ENCODE data around the gene SLC47A1. TPM values are rescaled to one million over a fixed set of nuclear protein-coding genes. Genes with fewer than 3 reads are reported as not detected.

The SLC47A1 gene
- total and polyA plus RNA-seq, 10 of the 15 experiments (the other 5 are each of a cell fraction or from before 2014, with no cell fraction given), result 0.41 TPM; not detected in 9

DNA sequence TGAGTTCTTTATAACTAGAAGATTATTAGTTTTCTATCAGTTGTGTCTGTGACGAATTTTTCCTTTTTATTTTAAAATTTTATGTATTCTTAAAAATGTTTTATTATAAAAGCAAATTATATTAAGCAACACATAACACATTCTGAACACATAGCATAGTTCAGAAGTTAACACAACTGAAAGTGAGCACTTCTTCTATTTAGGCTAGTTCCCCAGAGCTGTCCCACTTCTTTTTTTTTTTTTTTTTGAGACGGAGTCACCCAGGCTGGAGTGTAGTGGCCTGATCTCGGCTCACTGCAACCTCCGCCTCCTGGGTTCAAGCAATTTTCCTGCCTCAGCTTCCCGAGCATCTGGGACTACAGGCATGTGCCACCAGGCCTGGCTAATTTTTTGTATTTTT is 77.2 kb downstream of the SLC47A1 start:
- ChIA-PET POLR2A (no interaction called here), CTCF (interaction anchor here (1.0 kb wide), 1 partner anchor 11 kb away, joined by 3 read pairs; no protein-coding TSS in a partner anchor), RAD21 (ENCODE audit: unreplicated experiment) (no interaction called here), SMC1A (ENCODE audit: uncharacterized antibody, unreplicated experiment) (interaction anchor here (1.2 kb wide), 1 partner anchor 32 kb away, joined by 4 read pairs; no protein-coding TSS in a partner anchor)
- 0% methylated on average over 2 of the region's 5 CpGs for WGBS (ENCODE audit: insufficient coverage, insufficient replicate concordance, low lambda C conversion rate, missing lambda C conversion rate)
- no peak for FAIRE-seq
- H3K79me2 ChIP-seq (ENCODE audit: control insufficient read depth, insufficient read depth, low read length), result no peaks in the 10 kb centered on the region
- H2AFZ ChIP-seq (ENCODE audit: control insufficient read depth, low read depth, low read length), result no peak overlapping the region
- no peak overlapping the region for H3K4me2 ChIP-seq (ENCODE audit: control insufficient read depth, insufficient read depth)
- TF ChIP-seq, protein P1, sequence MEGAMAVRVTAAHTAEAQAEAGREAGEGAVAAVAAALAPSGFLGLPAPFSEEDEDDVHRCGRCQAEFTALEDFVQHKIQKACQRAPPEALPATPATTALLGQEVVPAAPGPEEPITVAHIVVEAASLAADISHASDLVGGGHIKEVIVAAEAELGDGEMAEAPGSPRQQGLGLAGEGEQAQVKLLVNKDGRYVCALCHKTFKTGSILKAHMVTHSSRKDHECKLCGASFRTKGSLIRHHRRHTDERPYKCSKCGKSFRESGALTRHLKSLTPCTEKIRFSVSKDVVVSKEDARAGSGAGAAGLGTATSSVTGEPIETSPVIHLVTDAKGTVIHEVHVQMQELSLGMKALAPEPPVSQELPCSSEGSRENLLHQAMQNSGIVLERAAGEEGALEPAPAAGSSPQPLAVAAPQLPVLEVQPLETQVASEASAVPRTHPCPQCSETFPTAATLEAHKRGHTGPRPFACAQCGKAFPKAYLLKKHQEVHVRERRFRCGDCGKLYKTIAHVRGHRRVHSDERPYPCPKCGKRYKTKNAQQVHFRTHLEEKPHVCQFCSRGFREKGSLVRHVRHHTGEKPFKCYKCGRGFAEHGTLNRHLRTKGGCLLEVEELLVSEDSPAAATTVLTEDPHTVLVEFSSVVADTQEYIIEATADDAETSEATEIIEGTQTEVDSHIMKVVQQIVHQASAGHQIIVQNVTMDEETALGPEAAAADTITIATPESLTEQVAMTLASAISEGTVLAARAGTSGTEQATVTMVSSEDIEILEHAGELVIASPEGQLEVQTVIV (IDR thresholded peaks at IDR 0.05; ENCODE audit: borderline replicate concordance, partially characterized antibody), result no peak
- TF ChIP-seq, protein P2, sequence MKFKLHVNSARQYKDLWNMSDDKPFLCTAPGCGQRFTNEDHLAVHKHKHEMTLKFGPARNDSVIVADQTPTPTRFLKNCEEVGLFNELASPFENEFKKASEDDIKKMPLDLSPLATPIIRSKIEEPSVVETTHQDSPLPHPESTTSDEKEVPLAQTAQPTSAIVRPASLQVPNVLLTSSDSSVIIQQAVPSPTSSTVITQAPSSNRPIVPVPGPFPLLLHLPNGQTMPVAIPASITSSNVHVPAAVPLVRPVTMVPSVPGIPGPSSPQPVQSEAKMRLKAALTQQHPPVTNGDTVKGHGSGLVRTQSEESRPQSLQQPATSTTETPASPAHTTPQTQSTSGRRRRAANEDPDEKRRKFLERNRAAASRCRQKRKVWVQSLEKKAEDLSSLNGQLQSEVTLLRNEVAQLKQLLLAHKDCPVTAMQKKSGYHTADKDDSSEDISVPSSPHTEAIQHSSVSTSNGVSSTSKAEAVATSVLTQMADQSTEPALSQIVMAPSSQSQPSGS (IDR thresholded peaks at IDR 0.05; ENCODE audit: low read length), result no peak
- TF ChIP-seq, protein P3, sequence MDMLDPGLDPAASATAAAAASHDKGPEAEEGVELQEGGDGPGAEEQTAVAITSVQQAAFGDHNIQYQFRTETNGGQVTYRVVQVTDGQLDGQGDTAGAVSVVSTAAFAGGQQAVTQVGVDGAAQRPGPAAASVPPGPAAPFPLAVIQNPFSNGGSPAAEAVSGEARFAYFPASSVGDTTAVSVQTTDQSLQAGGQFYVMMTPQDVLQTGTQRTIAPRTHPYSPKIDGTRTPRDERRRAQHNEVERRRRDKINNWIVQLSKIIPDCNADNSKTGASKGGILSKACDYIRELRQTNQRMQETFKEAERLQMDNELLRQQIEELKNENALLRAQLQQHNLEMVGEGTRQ (IDR thresholded peaks at IDR 0.05; ENCODE audit: borderline replicate concordance, low read depth, low read length), result no peak
- no peak for TF ChIP-seq EGR1 (IDR thresholded peaks at IDR 0.05; ENCODE audit: borderline replicate concordance in 1 of 2, low read depth in 2 of 2, low read length in 2 of 2)
- TF ChIP-seq SMARCA5 (IDR thresholded peaks at IDR 0.05), result no peak
- TF ChIP-seq, protein P4, sequence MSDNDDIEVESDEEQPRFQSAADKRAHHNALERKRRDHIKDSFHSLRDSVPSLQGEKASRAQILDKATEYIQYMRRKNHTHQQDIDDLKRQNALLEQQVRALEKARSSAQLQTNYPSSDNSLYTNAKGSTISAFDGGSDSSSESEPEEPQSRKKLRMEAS (IDR thresholded peaks at IDR 0.05; ENCODE audit: low read depth, low read length), result no peak
- TF ChIP-seq ETV6 (conservative IDR thresholded peaks at IDR 0.05 in 1 of 2, IDR thresholded peaks at IDR 0.05 in 1 of 2; ENCODE audit: borderline replicate concordance in 1 of 2, low read depth in 1 of 2), result no peak
- TF ChIP-seq, protein P5, sequence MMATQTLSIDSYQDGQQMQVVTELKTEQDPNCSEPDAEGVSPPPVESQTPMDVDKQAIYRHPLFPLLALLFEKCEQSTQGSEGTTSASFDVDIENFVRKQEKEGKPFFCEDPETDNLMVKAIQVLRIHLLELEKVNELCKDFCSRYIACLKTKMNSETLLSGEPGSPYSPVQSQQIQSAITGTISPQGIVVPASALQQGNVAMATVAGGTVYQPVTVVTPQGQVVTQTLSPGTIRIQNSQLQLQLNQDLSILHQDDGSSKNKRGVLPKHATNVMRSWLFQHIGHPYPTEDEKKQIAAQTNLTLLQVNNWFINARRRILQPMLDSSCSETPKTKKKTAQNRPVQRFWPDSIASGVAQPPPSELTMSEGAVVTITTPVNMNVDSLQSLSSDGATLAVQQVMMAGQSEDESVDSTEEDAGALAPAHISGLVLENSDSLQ (IDR thresholded peaks at IDR 0.05), result no peak
- TF ChIP-seq SP1 (IDR thresholded peaks at IDR 0.05; ENCODE audit: low read depth, low read length), result no peak
- no peak for TF ChIP-seq STAT1 (conservative IDR thresholded peaks at IDR 0.05)
- TF ChIP-seq, protein P6, sequence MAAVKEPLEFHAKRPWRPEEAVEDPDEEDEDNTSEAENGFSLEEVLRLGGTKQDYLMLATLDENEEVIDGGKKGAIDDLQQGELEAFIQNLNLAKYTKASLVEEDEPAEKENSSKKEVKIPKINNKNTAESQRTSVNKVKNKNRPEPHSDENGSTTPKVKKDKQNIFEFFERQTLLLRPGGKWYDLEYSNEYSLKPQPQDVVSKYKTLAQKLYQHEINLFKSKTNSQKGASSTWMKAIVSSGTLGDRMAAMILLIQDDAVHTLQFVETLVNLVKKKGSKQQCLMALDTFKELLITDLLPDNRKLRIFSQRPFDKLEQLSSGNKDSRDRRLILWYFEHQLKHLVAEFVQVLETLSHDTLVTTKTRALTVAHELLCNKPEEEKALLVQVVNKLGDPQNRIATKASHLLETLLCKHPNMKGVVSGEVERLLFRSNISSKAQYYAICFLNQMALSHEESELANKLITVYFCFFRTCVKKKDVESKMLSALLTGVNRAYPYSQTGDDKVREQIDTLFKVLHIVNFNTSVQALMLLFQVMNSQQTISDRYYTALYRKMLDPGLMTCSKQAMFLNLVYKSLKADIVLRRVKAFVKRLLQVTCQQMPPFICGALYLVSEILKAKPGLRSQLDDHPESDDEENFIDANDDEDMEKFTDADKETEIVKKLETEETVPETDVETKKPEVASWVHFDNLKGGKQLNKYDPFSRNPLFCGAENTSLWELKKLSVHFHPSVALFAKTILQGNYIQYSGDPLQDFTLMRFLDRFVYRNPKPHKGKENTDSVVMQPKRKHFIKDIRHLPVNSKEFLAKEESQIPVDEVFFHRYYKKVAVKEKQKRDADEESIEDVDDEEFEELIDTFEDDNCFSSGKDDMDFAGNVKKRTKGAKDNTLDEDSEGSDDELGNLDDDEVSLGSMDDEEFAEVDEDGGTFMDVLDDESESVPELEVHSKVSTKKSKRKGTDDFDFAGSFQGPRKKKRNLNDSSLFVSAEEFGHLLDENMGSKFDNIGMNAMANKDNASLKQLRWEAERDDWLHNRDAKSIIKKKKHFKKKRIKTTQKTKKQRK (IDR thresholded peaks at IDR 0.05; ENCODE audit: low read depth, low read length), result no peak
- TF ChIP-seq TAF1 (IDR thresholded peaks at IDR 0.05; ENCODE audit: borderline replicate concordance, low read depth, low read length), result no peak
- no peak for TF ChIP-seq POLR2AphosphoS2 (IDR thresholded peaks at IDR 0.05; ENCODE audit: low read depth, low read length)
- no peak for TF ChIP-seq LARP7 (IDR thresholded peaks at IDR 0.05)
- no peaks in the 10 kb centered on the region; a peak in 1 of 4 replicates for H3K27me3 ChIP-seq (replicated peaks in 1 of 2; ENCODE audit: control insufficient read depth in 2 of 2, insufficient read depth in 2 of 2, low read length in 1 of 2)
- in situ Hi-C loops (cut with MboI), result no loop called here
- DNase-seq (ENCODE audit: low read depth, low spot score), result no peak
- no peak overlapping the region for H3K27ac ChIP-seq (ENCODE audit: control insufficient read depth, insufficient read depth)
- intact Hi-C loops (cut with micrococcal nuclease; ENCODE audit: unreplicated experiment), result no loop called here
- no peaks in the 10 kb centered on the region for H3K4me1 ChIP-seq (ENCODE audit: control insufficient read depth, insufficient read depth, low read length)
- H3K36me3 ChIP-seq (ENCODE audit: control insufficient read depth in 2 of 2, insufficient read depth in 2 of 2, low read length in 1 of 2), result no peaks in the 10 kb centered on the region
- H4K20me1 ChIP-seq (ENCODE audit: control insufficient read depth, insufficient read depth), result no peaks in the 10 kb centered on the region
- BruUV-seq (replicated peaks), result no TSS peak
- ATAC-seq, result no peak
- H3K9me3 ChIP-seq (replicated peaks; ENCODE audit: control insufficient read depth, insufficient read depth, low read length), result no peaks in the 10 kb centered on the region
- no peak overlapping the region for H3K9ac ChIP-seq (ENCODE audit: control insufficient read depth, insufficient read depth, low read length)
- no peak overlapping the region for H3K4me3 ChIP-seq

Measured in GM12878 (cell line).